NCI-H2171 (cell line): ENCODE measurements around the gene RGS6.
A peak's percentile ranks its signal among the peaks of the same experiment; 100 is the strongest.

Source experiments
- DNase-seq: peaks from one replicate; lab custom pipeline; 2025; lab: John Stamatoyannopoulos, UW

RGS6 gene

GRCh38 chr14:72402377-72402772, 470.1 kb downstream of the RGS6 start:
- DNase-seq: no peak

- no peak for DNase-seq
Observed at GRCh38 chr14:72404106-72404774, 472.0 kb downstream of the RGS6 start.

- DNase-seq: no peak
Observed at GRCh38 chr14:72404998-72405397, 472.8 kb downstream of the RGS6 start.

- DNase-seq: no peak
Observed at GRCh38 chr14:72408020-72408419, 475.8 kb downstream of the RGS6 start.

GRCh38 chr14:72409047-72409446, 476.8 kb downstream of the RGS6 start:
- DNase-seq: no peak

GRCh38 chr14:72416081-72416849, 484.0 kb downstream of the RGS6 start:
- DNase-seq: no peak

GRCh38 chr14:72416892-72417291, 484.7 kb downstream of the RGS6 start:
- no peak for DNase-seq

- DNase-seq: no peak
Observed at GRCh38 chr14:72418806-72419205, 486.6 kb downstream of the RGS6 start.

GRCh38 chr14:72419226-72419775, 487.1 kb downstream of the RGS6 start:
- DNase-seq: no peak

- peak; percentile 20 for DNase-seq
Observed at GRCh38 chr14:72420749-72421474, 488.7 kb downstream of the RGS6 start.

GRCh38 chr14:72423957-72424356, 491.7 kb downstream of the RGS6 start:
- DNase-seq: no peak

- DNase-seq: no peak
Observed at GRCh38 chr14:72430457-72430856, 498.2 kb downstream of the RGS6 start.

GRCh38 chr14:72432748-72433147, 500.5 kb downstream of the RGS6 start:
- DNase-seq: no peak

GRCh38 chr14:72433511-72433910, 501.3 kb downstream of the RGS6 start:
- no peak for DNase-seq

GRCh38 chr14:72434856-72435255, 502.6 kb downstream of the RGS6 start:
- no peak for DNase-seq

GRCh38 chr14:72439707-72440106, 507.5 kb downstream of the RGS6 start:
- no peak for DNase-seq

GRCh38 chr14:72443256-72443655, 511.0 kb downstream of the RGS6 start:
- DNase-seq: no peak

- no peak for DNase-seq
Observed at GRCh38 chr14:72443991-72444441, 511.8 kb downstream of the RGS6 start.

- no peak for DNase-seq
Observed at GRCh38 chr14:72444701-72445100, 512.5 kb downstream of the RGS6 start.

- no peak for DNase-seq
Observed at GRCh38 chr14:72448212-72448611, 516.0 kb downstream of the RGS6 start.

- DNase-seq: no peak
Observed at GRCh38 chr14:72450473-72451044, 518.3 kb downstream of the RGS6 start.
